HEK293 (cell line): ENCODE results near the gene CBLL1.

ENCODE experiments used
- ATF2 ChIP-seq: fragments of 450-650 bp; formaldehyde crosslinking; IDR thresholded peaks from 2 replicates; pipeline ENCODE4 v1.5.1; 2016; ENCODE audit warnings: missing biosample characterization, missing genetic modification characterization, low read depth
- ELK4 ChIP-seq: IDR thresholded peaks from 2 replicates; pipeline ENCODE4 v1.6.1; 2011; ENCODE audit warnings: mild to moderate bottlenecking, low read depth, low read length, borderline replicate concordance
- FEZF1 ChIP-seq: fragments of 450-650 bp; formaldehyde crosslinking; IDR thresholded peaks from 2 replicates; pipeline ENCODE4 v1.5.1; 2016; ENCODE audit warnings: missing biosample characterization, missing genetic modification characterization
- MYNN ChIP-seq: fragments of 450-650 bp; formaldehyde crosslinking; IDR thresholded peaks from 2 replicates; pipeline ENCODE4 v1.5.1; 2016; ENCODE audit warnings: missing biosample characterization, missing genetic modification characterization, borderline replicate concordance
- PRDM1 ChIP-seq: fragments of 450-650 bp; formaldehyde crosslinking; IDR thresholded peaks from 2 replicates; pipeline ENCODE4; 2016; ENCODE audit warnings: missing biosample characterization, missing genetic modification characterization
- PRDM10 ChIP-seq: fragments of 450-650 bp; formaldehyde crosslinking; IDR thresholded peaks from 2 replicates; pipeline ENCODE4 v1.5.1; 2016; ENCODE audit warnings: missing biosample characterization, missing genetic modification characterization
- ZBTB10 ChIP-seq: fragments of 450-650 bp; formaldehyde crosslinking; IDR thresholded peaks from 2 replicates; pipeline ENCODE4 v1.5.1; 2016; ENCODE audit warnings: missing biosample characterization, missing genetic modification characterization
- ZBTB21 ChIP-seq: fragments of 450-650 bp; formaldehyde crosslinking; IDR thresholded peaks from 2 replicates; pipeline ENCODE4 v1.5.1; 2017; ENCODE audit warnings: missing biosample characterization, missing genetic modification characterization
- ZNF138 ChIP-seq: fragments of 450-650 bp; formaldehyde crosslinking; IDR thresholded peaks from 2 replicates; pipeline ENCODE4 v1.5.1; 2016; ENCODE audit warnings: missing biosample characterization, missing genetic modification characterization, borderline replicate concordance
- ZNF214 ChIP-seq: fragments of 450-650 bp; formaldehyde crosslinking; IDR thresholded peaks from 2 replicates; pipeline ENCODE4 v1.5.1; 2017; ENCODE audit warnings: missing biosample characterization, mild to moderate bottlenecking, missing genetic modification characterization, borderline replicate concordance
- ZNF280C ChIP-seq: fragments of 450-650 bp; formaldehyde crosslinking; IDR thresholded peaks from 2 replicates; pipeline ENCODE4 v1.5.1; 2016; ENCODE audit warnings: missing biosample characterization, missing genetic modification characterization
- ZNF324 ChIP-seq: fragments of 450-650 bp; formaldehyde crosslinking; IDR thresholded peaks from 2 replicates; pipeline ENCODE4 v1.5.1; 2016; ENCODE audit warnings: missing biosample characterization, missing genetic modification characterization
- ZNF624 ChIP-seq: fragments of 450-650 bp; formaldehyde crosslinking; IDR thresholded peaks from 2 replicates; pipeline ENCODE4 v1.5.1; 2017; ENCODE audit warnings: missing biosample characterization, missing genetic modification characterization
- ZNF707 ChIP-seq: fragments of 450-650 bp; formaldehyde crosslinking; IDR thresholded peaks from 2 replicates; pipeline ENCODE4 v1.5.1; 2016; ENCODE audit warnings: missing biosample characterization, missing genetic modification characterization
- ZNF777 ChIP-seq: fragments of 450-650 bp; formaldehyde crosslinking; IDR thresholded peaks from 2 replicates; pipeline ENCODE4 v1.5.1; 2017; ENCODE audit warnings: missing biosample characterization, missing genetic modification characterization, borderline replicate concordance
- ZSCAN30 ChIP-seq: fragments of 450-650 bp; IDR thresholded peaks from 2 replicates; pipeline ENCODE4 v1.5.1; 2018; ENCODE audit warnings: missing biosample characterization, mild to moderate bottlenecking, missing genetic modification characterization, moderate library complexity

Gene CBLL1

GRCh38 chr7:107742678-107743566 lies 1.0 kb upstream of the CBLL1 start (continued):
- TF ChIP-seq ZNF707 (tag by site-specific recombination) (no peak), ZSCAN30 (tag by site-specific recombination) (no peak), FEZF1 (peak; percentile 3; the same call in 1 of the 2 replicates), ZNF624 (tag by site-specific recombination) (0 out of 2 replicates have a peak, but pooled peaks have one; percentile 12), ZBTB21 (tag by site-specific recombination) (peak; percentile 14; the same call in 1 of the 2 replicates), PRDM10 (tag by site-specific recombination) (no peak), ZBTB10 (tag by site-specific recombination) (peak; percentile 67; the same call in 1 of the 2 replicates), ZNF280C (tag by site-specific recombination) (no peak), ELK4 (0 out of 2 replicates have a peak, but pooled peaks have one; percentile 15), ZNF138 (no peak), MYNN (tag by site-specific recombination) (no peak), ATF2 (tag by site-specific recombination) (0 out of 2 replicates have a peak, but pooled peaks have one; percentile 54), ZNF214 (tag by site-specific recombination) (no peak), PRDM1 (peak; percentile 95), ZNF777 (tag by site-specific recombination) (no peak), ZNF324 (tag by site-specific recombination) (no peak)
